ENCODE measurements around the gene TMEM181.
"Not testable (repeated sequence)": the region's sequence is repeated elsewhere in the genome, so short reads cannot be mapped to it uniquely, and the experiment has no call there.

The TMEM181 gene

GRCh38 chr6:158662954-158663624, 103.2 kb downstream of the TMEM181 start:
- no peak for DNase-seq

GRCh38 chr6:158663625-158664165, 103.8 kb downstream of the TMEM181 start:
- DNase-seq = no peak

- DNase-seq = no peak
These were observed 105.4 kb downstream of the TMEM181 start for GRCh38 chr6:158665332-158665731.

GRCh38 chr6:158666628-158667359, 106.9 kb downstream of the TMEM181 start:
- DNase-seq = no peak

DNA sequence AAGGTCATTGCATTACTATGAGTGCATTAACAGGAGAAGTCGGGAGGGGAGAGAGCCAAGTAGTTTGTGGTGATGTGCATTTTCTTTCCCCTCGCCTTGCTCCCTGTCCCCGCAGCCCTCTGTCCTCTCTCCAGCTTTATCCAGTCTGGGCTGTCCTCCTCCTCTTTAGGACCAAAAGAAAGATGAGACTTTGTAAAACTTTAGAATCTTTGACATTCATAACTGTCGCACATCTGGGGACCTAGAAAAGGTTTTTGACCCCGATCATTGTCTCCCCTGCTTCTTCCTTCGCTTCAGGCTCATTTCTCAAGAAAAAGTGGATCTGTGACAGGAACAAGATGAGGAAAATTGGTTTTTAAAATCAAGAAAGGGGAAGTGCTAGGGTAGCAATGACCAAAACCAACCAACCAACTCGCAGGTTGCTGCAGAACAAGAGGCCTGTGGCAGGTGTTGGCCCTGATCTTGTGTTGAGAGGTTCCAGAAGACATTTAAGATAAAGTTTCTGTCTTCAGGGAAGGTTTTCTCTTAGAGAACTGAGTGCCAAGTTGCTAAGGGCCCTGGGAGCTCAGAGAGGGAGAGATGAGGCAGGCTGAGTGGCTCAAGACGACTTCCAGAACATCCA, 107.6 kb downstream of the TMEM181 start:
- DNase-seq = no peak

GRCh38 chr6:158668707-158669103, 108.8 kb downstream of the TMEM181 start:
- DNase-seq = no peak

DNA sequence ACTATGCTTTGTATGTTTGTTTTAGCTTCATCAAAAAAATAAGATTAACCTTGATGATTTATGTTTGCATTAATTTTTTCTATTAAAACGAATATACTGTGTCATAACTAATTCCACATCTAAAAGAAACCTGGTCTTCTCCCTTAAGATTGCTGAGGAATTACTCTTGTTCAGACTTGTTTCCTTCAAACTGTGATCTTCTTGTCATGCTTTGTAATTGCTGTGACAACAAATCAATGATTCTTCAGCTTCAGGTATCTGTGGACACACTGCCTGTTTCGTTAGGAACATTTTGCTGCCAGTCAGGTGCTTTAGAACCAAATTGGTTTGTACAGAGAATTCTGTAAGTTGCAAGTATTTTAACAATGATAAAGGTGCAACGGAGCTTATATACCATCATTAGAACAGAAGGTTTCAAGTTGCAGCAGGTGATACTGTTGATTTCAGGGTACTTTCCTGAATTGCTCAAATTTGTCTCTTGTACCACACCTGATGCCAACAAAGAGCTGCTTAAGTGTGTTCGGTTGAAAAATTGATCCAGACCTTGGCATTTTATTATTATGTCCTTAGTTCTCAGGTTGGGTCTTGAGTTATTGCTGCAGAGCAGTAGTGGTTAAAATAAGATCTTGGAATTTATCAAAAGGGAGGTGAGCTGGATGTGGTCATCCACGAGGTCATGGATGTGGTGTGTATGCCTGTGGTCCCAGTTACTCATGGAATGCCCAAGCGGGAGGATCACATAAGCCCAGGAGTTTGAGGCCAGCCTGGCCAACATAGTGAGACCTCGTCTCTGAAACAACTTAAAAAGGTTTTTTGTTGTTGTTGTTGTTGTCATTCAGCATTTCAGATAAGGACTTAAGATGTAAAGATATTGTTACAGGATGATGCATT, 109.5 kb downstream of the TMEM181 start:
- no peak for DNase-seq

- not testable (repeated sequence) for DNase-seq
These were observed 112.2 kb downstream of the TMEM181 start for GRCh38 chr6:158672119-158672518.

- DNase-seq = no peak
These were observed 112.8 kb downstream of the TMEM181 start for GRCh38 chr6:158672726-158673125.

- DNase-seq = no peak
These were observed 114.6 kb downstream of the TMEM181 start for GRCh38 chr6:158674342-158675131.

DNA sequence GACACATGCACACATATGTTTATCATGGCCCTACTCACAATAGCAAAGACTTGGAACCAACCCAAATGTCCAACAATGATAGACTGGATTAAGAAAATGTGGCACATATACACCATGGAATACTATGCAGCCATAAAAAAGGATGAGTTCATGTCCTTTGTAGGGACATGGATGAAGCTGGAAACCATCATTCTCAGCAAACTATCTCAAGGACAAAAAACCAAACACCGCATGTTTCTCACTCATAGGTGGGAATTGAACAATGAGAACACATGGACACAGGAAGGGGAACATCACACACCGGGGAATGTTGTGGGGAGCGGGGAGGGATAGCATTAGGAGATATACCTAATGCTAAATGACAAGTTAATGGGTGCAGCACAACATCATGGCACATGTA, 117.2 kb downstream of the TMEM181 start:
- not testable (repeated sequence) for DNase-seq

- DNase-seq = no peak
These were observed 118.2 kb downstream of the TMEM181 start for GRCh38 chr6:158677906-158678578.

DNA sequence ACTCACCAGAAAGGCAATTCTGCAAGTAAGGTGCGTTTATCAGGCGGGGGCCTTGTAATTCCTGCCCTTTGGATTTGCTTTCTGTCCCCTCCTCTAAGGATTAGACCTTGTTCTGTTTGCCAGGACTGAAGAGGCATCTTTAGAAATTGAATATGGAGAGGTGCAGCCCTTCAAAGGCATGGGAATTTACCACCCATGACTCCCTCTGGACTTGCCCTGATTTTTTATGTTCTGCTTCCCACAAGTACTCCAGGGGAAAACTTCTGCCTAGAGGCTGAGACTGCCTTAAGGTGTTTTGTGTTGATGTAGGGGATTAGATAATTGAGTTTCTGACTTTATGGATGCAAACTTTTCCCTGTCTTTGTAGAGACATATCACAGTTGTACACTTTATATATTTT, 120.1 kb downstream of the TMEM181 start:
- DNase-seq = no peak

- DNase-seq = no peak
These were observed 120.6 kb downstream of the TMEM181 start for GRCh38 chr6:158680481-158680880.

DNA sequence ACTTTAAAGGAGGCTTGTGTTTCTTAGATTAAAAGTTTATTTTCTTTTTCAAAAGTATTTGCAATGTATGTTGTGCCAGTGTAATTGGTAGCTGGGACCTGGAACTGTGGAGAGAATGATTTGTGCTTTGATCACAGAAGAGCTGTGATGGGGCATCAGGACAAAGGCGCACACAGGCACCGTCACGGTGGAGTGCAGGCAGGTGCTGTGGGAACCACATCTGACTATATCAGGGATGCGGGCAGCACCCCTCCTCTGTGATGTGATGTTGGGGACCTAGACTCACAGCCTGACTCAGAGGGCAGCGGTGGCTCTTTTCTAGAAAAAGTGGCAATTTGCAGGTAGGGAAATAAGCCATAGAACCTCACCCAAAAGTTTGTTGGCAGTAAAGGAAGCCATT, 124.4 kb downstream of the TMEM181 start:
- DNase-seq = no peak

DNA sequence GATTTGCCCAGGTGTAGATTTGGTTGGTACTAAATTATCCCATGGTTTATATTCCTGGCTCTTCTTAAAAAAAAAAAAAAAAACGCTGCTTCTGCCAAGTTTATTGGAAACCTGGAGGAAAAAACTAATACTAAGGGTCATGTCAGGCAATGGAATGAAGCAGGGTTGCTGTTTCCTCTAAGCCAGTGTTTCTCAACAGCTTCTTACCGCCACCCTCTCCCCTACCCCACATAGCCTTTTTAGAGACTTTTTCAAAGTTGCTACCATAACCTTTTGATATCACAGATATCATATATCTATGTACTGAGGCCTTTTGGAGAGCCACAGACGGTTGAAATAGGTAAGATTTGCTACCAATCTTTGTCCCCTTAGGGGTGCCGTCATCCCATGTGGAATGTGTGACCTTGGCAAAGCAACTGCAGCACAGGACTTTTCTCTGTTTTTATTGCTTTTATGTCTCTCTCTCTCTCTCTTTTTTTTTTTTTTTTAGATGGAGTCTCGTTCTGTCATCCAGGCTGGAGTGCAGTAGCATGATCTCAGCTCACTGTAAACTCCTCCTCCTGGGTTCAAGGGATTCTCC, 124.9 kb downstream of the TMEM181 start:
- no peak for DNase-seq

Measured in right forelimb (tissue), 1 donor.